Sigmoid colon (tissue), 7 donors: Measurements from ENCODE around the gene KCNAB1. TPM values are rescaled to one million over a fixed set of nuclear protein-coding genes. Genes with fewer than 3 reads are reported as not detected.

Experiments used
- DNase-seq: peaks from one replicate; pipeline ENCODE4 v3.0.0-alpha.2; 2019
- H3K27ac ChIP-seq, 4 donors: fragments of 200-600 bp; sonication (generic); one replicate each; pipeline ENCODE4 v1.5.1; 2016 to 2019; ENCODE audit warnings: mild to moderate bottlenecking in 1 of 4
- H3K27me3 ChIP-seq, 3 donors: fragments of 200-600 bp; sonication (generic); one replicate each; pipeline ENCODE4 v1.5.1; 2019; ENCODE audit warnings: mild to moderate bottlenecking in 1 of 3
- H3K36me3 ChIP-seq, 4 donors: fragments of 200-600 bp; sonication (generic); one replicate each; pipeline ENCODE4 v1.5.1; 2016 to 2019
- H3K4me1 ChIP-seq, 4 donors: fragments of 200-600 bp; sonication (generic); one replicate each; pipeline ENCODE4 v1.5.1; 2017 to 2019
- H3K4me3 ChIP-seq, 4 donors: fragments of 200-600 bp; sonication (generic); one replicate each; pipeline ENCODE4 v1.5.1; 2017 to 2019; ENCODE audit warnings: mild to moderate bottlenecking in 2 of 4, moderate library complexity in 1 of 4
- H3K9me3 ChIP-seq, 4 donors: fragments of 200-600 bp in 3 of 4; sonication (generic) in 3 of 4; one replicate each; pipeline versions ENCODE4 v1.5.1 to v1.6.1; 2013 to 2019
- CTCF ChIP-seq, 4 experiments: fragments of 450-650 bp in 3 of 4; fragments of 200-600 bp in 1 of 4; IDR thresholded peaks; one replicate each; pipeline ENCODE4 v1.5.1; 2016 to 2019; ENCODE audit warnings: antibody characterized with exemption in 4 of 4, mild to moderate bottlenecking in 3 of 4, moderate library complexity in 2 of 4
- EP300 ChIP-seq, 4 donors: sonication (generic); formaldehyde crosslinking; IDR thresholded peaks; one replicate each; pipeline ENCODE4 v1.6.1; 2017; ENCODE audit warnings: antibody characterized with exemption in 4 of 4
- POLR2A ChIP-seq, 2 donors: fragments of 450-650 bp; IDR thresholded peaks; one replicate each; pipeline ENCODE4 v1.6.1; 2016; ENCODE audit warnings: antibody characterized with exemption in 2 of 2, mild to moderate bottlenecking in 2 of 2, moderate library complexity in 2 of 2
- POLR2AphosphoS5 ChIP-seq, 4 donors: sonication (generic); formaldehyde crosslinking; IDR thresholded peaks; one replicate each; pipeline ENCODE4 v1.6.1; 2017; ENCODE audit warnings: antibody characterized with exemption in 4 of 4
- WGBS, 2 donors: extraction: QIAGEN DNeasy Blood & Tissue Kit; methylation state at CpG; one replicate each; pipeline ENCODE4 v1.1.7; 2013; 5-methylcytosine and 5-hydroxymethylcytosine counted together
- intact Hi-C: fragments of 100-400 bp; cut with DNase I; formaldehyde crosslinking; loops from one replicate; pipeline ENCODE4 v1.15.1; 2023
- polyA plus RNA-seq, 3 donors: library from polyadenylated mRNA; stranded (reverse); fragments of 200-250 nt; gene quantifications; one replicate each; pipeline ENCODE4 v1.2.3, GENCODE V29; 2013
- total RNA-seq, 4 donors: library from RNA; depleted of rRNA; stranded (reverse); fragments of >200 nt; gene quantifications; one replicate each; pipeline ENCODE4 v1.1.0, GENCODE V29; 2016
- donor health status: healthy with polysubstance abuse.
- donor health status: Bipolar disorder and iron deficiency.
- donor health status: healthy.

KCNAB1 gene
- total and polyA plus RNA-seq, 7 donors, result 1.2 to 5.0 (median 4.3) TPM; not detected in 2

- intact Hi-C loops, result loop anchor here (10.0 kb wide), 1 partner anchor 685 kb away; the partner anchor contains the start of gene LEKR1
- Histone ChIP-seq H3K4me1 (peaks cover 0 to 5% (median 0%) of the 10 kb centered on the region in 4 donors), H3K27me3 (no peaks in the 10 kb centered on the region), H3K36me3 (no peaks in the 10 kb centered on the region), H3K27ac (no peak overlapping the region), H3K4me3 (no peak overlapping the region), H3K9me3 (no peaks in the 10 kb centered on the region)
- 34 to 70% methylated on average over 3 of the region's 3 CpGs for WGBS, 2 donors
- TF ChIP-seq EP300 (IDR thresholded peaks at IDR 0.05), result no peak
- TF ChIP-seq POLR2AphosphoS5 (IDR thresholded peaks at IDR 0.05), result no peak
- no peak for TF ChIP-seq POLR2A (IDR thresholded peaks at IDR 0.05)
- TF ChIP-seq CTCF (IDR thresholded peaks at IDR 0.05), result no peak
- DNase-seq, result no peak
Measured at GRCh38 chr3:156140001-156140595, 19.7 kb downstream of the KCNAB1 start.

- 82 to 86% methylated on average over 2 of the region's 2 CpGs for WGBS, 2 donors
- TF ChIP-seq POLR2A (IDR thresholded peaks at IDR 0.05) (no peak), CTCF (IDR thresholded peaks at IDR 0.05) (no peak), POLR2AphosphoS5 (IDR thresholded peaks at IDR 0.05) (no peak), EP300 (IDR thresholded peaks at IDR 0.05) (no peak)
- DNase-seq, result no peak
- Histone ChIP-seq H3K27ac (no peak overlapping the region), H3K27me3 (no peaks in the 10 kb centered on the region), H3K4me3 (no peak overlapping the region), H3K4me1 (peaks cover 0 to 17% (median 6%) of the 10 kb centered on the region in 4 donors), H3K9me3 (no peaks in the 10 kb centered on the region), H3K36me3 (no peaks in the 10 kb centered on the region)
- intact Hi-C loops, result loop anchor here (10.0 kb wide), 1 partner anchor 682 kb away; the partner anchor contains the start of gene LEKR1
Measured at GRCh38 chr3:156142702-156143101, 22.3 kb downstream of the KCNAB1 start.

- intact Hi-C loops, result loop anchor here (10.0 kb wide), 1 partner anchor 682 kb away; the partner anchor contains the start of gene LEKR1
- DNase-seq, result no peak
- Histone ChIP-seq H3K4me1 (peaks cover 0 to 17% (median 7%) of the 10 kb centered on the region in 4 donors), H3K36me3 (no peaks in the 10 kb centered on the region), H3K9me3 (no peaks in the 10 kb centered on the region), H3K27ac (peak overlapping the region in 1 of 4 donors; percentile 22), H3K27me3 (no peaks in the 10 kb centered on the region), H3K4me3 (no peak overlapping the region)
- 90 to 92% methylated on average over 8 of the region's 8 CpGs for WGBS, 2 donors
- no peak for TF ChIP-seq POLR2A (IDR thresholded peaks at IDR 0.05)
- TF ChIP-seq CTCF (IDR thresholded peaks at IDR 0.05), result no peak
- TF ChIP-seq EP300 (IDR thresholded peaks at IDR 0.05), result no peak
- TF ChIP-seq POLR2AphosphoS5 (IDR thresholded peaks at IDR 0.05), result no peak
Measured at GRCh38 chr3:156143136-156143535, 22.8 kb downstream of the KCNAB1 start.

- no peak overlapping the region for H3K4me3 ChIP-seq
- 92 to 94% methylated on average over 2 of the region's 2 CpGs for WGBS, 2 donors
- TF ChIP-seq POLR2A (IDR thresholded peaks at IDR 0.05) (no peak), CTCF (IDR thresholded peaks at IDR 0.05) (no peak), EP300 (IDR thresholded peaks at IDR 0.05) (no peak), POLR2AphosphoS5 (IDR thresholded peaks at IDR 0.05) (no peak)
- H3K36me3 ChIP-seq, result no peaks in the 10 kb centered on the region
- no peaks in the 10 kb centered on the region for H3K9me3 ChIP-seq
- intact Hi-C loops, result loop anchor here (10.0 kb wide), 1 partner anchor 681 kb away; the partner anchor contains the start of gene LEKR1
- peaks cover 0 to 23% (median 13%) of the 10 kb centered on the region in 4 donors for H3K4me1 ChIP-seq
- no peaks in the 10 kb centered on the region for H3K27me3 ChIP-seq
- no peak for DNase-seq
- H3K27ac ChIP-seq, result no peak overlapping the region
Measured at GRCh38 chr3:156144060-156144459, 23.7 kb downstream of the KCNAB1 start.
